ENCODE data around the gene IGIP.

- TF ChIP-seq CTCF (IDR thresholded peaks at IDR 0.05): no peak
- TF ChIP-seq EZH2phosphoT487 (IDR thresholded peaks at IDR 0.05): no peak
- no peak for TF ChIP-seq EZH2 (IDR thresholded peaks at IDR 0.05)
Observed at GRCh38 chr5:140093866-140094265, 31.9 kb upstream of the IGIP start.

All from neural progenitor cell (in vitro differentiated cells).